ENCODE data around the gene GSKIP.

DNA sequence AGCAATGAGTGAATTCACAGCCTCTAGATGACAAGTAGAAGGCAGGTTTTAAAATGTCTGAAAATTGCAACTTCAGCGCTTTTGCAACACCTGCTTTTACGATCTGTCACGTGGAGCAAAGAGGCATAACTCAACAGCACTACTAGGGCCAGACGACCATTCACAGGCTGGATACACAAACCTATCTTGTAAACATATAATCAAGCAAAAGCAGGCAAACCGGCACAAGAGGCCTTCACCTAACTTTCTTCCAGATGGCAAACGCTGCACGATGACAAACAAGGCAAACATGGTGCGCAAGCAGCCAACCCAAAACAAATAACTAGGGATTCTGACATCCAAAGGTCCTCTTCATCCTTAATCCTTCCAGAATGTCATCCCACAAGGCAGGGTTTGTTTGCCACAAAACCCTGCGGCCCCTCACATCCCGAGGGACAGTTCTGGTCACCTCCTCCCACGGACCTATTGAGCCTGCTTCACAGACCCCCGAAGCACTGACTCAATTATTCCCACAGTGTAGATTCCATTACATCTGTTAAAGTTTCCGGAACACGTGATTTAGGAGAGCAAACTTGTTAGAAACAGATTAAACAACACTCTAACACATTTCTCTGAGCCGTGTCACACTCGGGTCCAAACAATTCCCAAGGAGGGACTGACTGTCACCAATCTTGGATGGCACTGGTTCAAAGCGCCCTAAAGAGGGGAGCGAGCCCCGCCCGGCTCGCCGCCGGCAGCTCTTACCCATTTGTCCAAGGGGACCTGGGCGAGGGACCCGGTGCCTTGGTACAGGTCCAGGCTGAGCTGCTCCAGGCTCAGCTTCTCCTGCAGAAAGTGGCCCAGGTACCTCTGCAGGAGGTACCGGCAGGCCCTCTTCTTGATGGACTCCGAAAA lies 1.0 kb upstream of the GSKIP start:
- TF ChIP-seq EZH2 (IDR thresholded peaks at IDR 0.05; ENCODE audit: low read depth, unreplicated experiment) (no peak), STAT1 (IDR thresholded peaks at IDR 0.05; ENCODE audit: unreplicated experiment) (no peak), EZH2phosphoT487 (IDR thresholded peaks at IDR 0.05; ENCODE audit: unreplicated experiment) (no peak), CREB1 (CRISPR knock-in tag; IDR thresholded peaks at IDR 0.05; ENCODE audit: low read depth) (no peak), ZNF331 (CRISPR knock-in tag; IDR thresholded peaks at IDR 0.05; ENCODE audit: low read depth) (no peak), POLR2AphosphoS5 (IDR thresholded peaks at IDR 0.05; ENCODE audit: low read depth) (no peak), ZNF114 (CRISPR knock-in tag; IDR thresholded peaks at IDR 0.05) (no peak)
- TF ChIP-seq, protein P1, sequence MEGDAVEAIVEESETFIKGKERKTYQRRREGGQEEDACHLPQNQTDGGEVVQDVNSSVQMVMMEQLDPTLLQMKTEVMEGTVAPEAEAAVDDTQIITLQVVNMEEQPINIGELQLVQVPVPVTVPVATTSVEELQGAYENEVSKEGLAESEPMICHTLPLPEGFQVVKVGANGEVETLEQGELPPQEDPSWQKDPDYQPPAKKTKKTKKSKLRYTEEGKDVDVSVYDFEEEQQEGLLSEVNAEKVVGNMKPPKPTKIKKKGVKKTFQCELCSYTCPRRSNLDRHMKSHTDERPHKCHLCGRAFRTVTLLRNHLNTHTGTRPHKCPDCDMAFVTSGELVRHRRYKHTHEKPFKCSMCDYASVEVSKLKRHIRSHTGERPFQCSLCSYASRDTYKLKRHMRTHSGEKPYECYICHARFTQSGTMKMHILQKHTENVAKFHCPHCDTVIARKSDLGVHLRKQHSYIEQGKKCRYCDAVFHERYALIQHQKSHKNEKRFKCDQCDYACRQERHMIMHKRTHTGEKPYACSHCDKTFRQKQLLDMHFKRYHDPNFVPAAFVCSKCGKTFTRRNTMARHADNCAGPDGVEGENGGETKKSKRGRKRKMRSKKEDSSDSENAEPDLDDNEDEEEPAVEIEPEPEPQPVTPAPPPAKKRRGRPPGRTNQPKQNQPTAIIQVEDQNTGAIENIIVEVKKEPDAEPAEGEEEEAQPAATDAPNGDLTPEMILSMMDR (conservative IDR thresholded peaks at IDR 0.05; ENCODE audit: low read depth in 2 of 2), result no peak
- TF ChIP-seq, protein P2, sequence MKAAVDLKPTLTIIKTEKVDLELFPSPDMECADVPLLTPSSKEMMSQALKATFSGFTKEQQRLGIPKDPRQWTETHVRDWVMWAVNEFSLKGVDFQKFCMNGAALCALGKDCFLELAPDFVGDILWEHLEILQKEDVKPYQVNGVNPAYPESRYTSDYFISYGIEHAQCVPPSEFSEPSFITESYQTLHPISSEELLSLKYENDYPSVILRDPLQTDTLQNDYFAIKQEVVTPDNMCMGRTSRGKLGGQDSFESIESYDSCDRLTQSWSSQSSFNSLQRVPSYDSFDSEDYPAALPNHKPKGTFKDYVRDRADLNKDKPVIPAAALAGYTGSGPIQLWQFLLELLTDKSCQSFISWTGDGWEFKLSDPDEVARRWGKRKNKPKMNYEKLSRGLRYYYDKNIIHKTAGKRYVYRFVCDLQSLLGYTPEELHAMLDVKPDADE (IDR thresholded peaks at IDR 0.05), result no peak
- TF ChIP-seq, protein P3, sequence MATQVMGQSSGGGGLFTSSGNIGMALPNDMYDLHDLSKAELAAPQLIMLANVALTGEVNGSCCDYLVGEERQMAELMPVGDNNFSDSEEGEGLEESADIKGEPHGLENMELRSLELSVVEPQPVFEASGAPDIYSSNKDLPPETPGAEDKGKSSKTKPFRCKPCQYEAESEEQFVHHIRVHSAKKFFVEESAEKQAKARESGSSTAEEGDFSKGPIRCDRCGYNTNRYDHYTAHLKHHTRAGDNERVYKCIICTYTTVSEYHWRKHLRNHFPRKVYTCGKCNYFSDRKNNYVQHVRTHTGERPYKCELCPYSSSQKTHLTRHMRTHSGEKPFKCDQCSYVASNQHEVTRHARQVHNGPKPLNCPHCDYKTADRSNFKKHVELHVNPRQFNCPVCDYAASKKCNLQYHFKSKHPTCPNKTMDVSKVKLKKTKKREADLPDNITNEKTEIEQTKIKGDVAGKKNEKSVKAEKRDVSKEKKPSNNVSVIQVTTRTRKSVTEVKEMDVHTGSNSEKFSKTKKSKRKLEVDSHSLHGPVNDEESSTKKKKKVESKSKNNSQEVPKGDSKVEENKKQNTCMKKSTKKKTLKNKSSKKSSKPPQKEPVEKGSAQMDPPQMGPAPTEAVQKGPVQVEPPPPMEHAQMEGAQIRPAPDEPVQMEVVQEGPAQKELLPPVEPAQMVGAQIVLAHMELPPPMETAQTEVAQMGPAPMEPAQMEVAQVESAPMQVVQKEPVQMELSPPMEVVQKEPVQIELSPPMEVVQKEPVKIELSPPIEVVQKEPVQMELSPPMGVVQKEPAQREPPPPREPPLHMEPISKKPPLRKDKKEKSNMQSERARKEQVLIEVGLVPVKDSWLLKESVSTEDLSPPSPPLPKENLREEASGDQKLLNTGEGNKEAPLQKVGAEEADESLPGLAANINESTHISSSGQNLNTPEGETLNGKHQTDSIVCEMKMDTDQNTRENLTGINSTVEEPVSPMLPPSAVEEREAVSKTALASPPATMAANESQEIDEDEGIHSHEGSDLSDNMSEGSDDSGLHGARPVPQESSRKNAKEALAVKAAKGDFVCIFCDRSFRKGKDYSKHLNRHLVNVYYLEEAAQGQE (IDR thresholded peaks at IDR 0.05; ENCODE audit: unreplicated experiment), result no peak
